PC-9 (cell line): ENCODE measurements around the gene PRELP.

ENCODE experiments used
- CTCF ChIP-seq: fragments of 200-600 bp; sonication (generic); conservative IDR thresholded peaks from 2 replicates; pipeline ENCODE4 v1.6.1; 2017; ENCODE audit warnings: mixed run types, antibody characterized with exemption, mild to moderate bottlenecking, moderate library complexity
- EZH2 ChIP-seq: fragments of 200-600 bp; sonication (generic); IDR thresholded peaks from 2 replicates; pipeline ENCODE4 v1.8.0; 2017; ENCODE audit warnings: antibody characterized with exemption, low read depth

- TF ChIP-seq CTCF (no peak), EZH2 (no peak)
Observed at GRCh38 chr1:203531063-203531462, 55.5 kb downstream of the PRELP start.
